Measurements from ENCODE around the gene KCNE2.
A peak's percentile ranks its signal among the peaks of the same experiment; 100 is the strongest.

Gene KCNE2

DNA sequence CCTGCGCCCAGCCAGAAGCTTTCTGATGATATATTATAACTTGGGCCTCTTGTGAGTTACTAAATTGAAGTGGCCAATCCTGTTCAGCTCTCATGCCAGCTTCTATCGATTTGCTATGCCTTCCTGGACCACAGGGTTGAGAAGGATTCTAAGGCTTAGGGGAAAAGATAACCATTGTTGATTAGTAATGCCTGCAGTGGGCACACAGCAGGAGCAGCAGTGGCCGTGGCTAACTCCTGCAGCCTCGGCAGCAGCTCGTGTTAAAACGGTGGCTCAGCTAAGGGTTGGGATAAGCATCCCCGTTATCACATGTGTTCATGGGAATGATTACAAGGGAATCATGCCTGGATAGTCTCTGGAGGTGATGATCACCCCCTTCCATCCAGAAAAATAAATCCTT lies 20.5 kb upstream of the KCNE2 start:
- DNase-seq (ENCODE audit: insufficient read length, low spot score) (no peak), FAIRE-seq (no peak)
- TF ChIP-seq, protein P1, sequence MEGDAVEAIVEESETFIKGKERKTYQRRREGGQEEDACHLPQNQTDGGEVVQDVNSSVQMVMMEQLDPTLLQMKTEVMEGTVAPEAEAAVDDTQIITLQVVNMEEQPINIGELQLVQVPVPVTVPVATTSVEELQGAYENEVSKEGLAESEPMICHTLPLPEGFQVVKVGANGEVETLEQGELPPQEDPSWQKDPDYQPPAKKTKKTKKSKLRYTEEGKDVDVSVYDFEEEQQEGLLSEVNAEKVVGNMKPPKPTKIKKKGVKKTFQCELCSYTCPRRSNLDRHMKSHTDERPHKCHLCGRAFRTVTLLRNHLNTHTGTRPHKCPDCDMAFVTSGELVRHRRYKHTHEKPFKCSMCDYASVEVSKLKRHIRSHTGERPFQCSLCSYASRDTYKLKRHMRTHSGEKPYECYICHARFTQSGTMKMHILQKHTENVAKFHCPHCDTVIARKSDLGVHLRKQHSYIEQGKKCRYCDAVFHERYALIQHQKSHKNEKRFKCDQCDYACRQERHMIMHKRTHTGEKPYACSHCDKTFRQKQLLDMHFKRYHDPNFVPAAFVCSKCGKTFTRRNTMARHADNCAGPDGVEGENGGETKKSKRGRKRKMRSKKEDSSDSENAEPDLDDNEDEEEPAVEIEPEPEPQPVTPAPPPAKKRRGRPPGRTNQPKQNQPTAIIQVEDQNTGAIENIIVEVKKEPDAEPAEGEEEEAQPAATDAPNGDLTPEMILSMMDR (IDR thresholded peaks at IDR 0.05; ENCODE audit: insufficient read depth, missing control alignments): no peak

DNA sequence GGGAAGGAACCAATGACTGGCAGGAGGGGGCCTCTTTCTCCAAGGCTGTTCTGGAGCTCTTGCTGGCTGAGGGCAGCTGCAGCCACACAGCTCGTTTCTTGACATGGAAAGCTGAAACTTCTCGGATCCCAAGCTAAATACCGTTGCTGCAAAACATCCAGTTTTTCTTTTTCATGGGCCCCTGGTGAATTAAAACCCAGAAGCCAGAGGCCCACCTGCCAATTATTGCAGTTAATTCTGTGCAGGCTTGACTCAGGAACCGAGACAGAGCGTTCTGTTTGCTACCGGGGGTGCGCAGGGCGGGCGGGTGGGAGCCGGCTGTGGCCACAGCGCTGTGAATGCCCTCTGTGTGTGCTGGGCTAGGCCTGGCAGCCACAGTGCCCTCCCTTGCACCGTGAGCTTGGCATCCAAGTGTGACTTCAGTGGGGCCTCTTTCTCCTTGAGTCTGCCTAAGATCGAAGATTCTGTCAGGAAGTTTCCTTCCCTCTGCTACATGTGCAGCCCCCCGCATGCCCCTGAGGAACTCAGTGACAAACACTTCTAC lies 19.9 kb upstream of the KCNE2 start:
- FAIRE-seq (no peak), DNase-seq (ENCODE audit: insufficient read length, low spot score) (no peak)
- TF ChIP-seq, protein P1 (IDR thresholded peaks at IDR 0.05; ENCODE audit: insufficient read depth, missing control alignments): no peak

DNA sequence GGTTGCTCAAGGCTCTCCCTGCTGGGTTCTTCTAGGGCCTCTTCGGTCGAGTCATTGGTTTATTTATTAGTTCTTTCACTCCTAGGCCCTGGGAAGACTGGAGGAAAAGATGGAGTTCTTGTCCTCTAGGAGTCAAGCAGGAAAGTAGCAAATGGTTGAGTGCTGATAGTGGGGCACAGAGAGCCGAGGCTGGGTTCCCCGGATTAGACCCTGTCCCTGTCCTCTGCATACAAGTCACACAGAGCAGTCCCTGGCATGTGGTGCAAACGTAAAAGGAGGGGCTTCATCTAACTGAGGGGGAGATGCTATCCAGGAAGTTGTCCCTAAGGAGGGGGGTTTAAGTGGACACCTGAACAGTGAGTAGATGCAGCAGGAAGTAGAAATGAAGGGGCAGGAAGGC lies 19.2 kb upstream of the KCNE2 start:
- TF ChIP-seq, protein P1 (IDR thresholded peaks at IDR 0.05; ENCODE audit: insufficient read depth, missing control alignments): no peak
- DNase-seq (ENCODE audit: insufficient read length, low spot score) (no peak), FAIRE-seq (no peak)

DNA sequence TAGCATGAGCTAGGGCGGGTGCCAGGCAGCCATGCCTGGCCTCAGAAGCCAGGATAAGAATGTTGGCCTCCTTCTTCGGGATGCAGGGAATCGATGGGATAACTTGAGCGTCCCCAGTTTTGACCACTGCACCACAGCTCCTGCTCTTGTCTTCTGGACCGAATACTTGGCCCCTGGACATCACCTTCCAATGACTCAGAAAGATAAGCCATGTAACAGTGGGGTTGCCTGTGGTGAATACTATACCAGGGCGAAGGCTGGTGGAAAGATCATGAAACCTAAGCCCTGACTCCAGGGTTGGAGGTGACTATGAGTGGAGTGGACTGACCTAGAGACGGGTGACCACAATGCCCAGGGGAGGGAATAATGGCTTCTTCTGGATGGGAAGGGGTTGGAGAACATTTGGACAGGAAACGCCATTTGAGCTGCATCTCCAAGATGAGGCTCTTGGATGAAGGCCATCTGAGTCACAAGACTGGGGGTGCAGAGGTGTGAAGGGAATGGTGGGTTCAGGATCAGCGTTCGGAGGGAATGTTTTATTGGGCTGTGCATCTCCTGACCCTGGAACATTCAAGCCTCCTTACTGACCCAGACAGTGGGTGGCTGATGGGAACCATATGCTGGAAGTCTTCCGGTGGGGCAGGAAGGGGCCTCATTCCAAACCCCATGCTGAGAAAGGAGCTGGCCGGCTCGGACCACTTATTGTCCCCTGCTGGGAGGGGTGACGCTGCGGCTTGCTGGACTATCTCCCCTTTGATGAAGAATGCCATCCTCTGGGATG lies 18.5 kb upstream of the KCNE2 start:
- DNase-seq (ENCODE audit: insufficient read length, low spot score): no peak
- FAIRE-seq: no peak
- TF ChIP-seq, protein P1 (IDR thresholded peaks at IDR 0.05; ENCODE audit: insufficient read depth, missing control alignments): no peak

DNA sequence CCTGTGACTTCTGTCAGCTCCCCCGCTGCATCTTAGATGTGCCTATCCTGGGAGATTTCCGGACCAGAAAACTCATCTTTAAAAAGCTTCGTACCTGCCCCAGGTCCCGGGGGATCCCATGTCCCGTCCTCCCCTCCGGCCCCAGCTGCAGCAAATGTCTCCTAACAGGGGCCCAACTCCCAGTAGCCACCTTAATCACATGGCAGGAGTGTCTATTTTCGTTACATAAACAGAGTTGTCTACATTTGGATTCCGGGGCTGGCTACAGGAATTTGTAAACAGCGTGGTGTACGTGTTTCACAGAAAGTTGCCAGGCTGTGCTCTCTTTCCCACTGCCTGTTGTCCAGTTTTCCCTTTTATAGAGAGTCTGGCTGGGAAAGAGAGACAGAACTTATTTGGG lies 17.9 kb upstream of the KCNE2 start:
- FAIRE-seq: no peak
- no peak for DNase-seq (ENCODE audit: insufficient read length, low spot score)
- TF ChIP-seq, protein P1 (IDR thresholded peaks at IDR 0.05; ENCODE audit: insufficient read depth, missing control alignments): no peak

DNA sequence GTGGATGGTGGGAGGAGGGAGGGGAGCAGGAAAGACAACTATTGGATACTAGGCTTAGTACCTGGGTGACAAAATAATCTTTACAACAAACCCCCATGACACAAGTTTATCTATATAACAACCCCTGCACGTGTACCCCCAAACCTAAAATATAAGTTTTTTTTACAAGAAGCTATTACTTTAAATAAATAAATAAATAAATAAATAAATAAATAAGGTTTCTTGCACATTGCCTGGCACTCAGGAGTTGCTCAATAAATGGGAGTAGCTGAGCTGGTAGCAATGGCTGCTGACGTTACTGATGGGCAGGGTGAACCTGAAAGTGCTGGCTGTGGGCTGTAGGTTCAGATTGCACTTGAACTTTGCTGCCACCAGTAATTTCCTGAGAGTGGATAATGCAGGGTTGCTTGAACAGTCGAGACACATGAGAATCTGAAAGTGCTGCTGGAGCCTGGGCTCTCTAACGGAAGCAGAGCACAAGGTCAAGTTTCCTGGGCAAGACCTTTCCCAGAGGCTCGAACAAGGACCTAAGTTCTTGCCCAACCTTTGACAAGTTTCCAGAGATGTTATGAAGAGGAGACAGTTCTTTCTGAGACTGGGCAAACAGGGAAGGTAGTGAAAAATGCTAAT lies 14.8 kb upstream of the KCNE2 start:
- FAIRE-seq (no peak), DNase-seq (ENCODE audit: insufficient read length, low spot score) (no peak)
- TF ChIP-seq, protein P1 (IDR thresholded peaks at IDR 0.05; ENCODE audit: insufficient read depth, missing control alignments): no peak

DNA sequence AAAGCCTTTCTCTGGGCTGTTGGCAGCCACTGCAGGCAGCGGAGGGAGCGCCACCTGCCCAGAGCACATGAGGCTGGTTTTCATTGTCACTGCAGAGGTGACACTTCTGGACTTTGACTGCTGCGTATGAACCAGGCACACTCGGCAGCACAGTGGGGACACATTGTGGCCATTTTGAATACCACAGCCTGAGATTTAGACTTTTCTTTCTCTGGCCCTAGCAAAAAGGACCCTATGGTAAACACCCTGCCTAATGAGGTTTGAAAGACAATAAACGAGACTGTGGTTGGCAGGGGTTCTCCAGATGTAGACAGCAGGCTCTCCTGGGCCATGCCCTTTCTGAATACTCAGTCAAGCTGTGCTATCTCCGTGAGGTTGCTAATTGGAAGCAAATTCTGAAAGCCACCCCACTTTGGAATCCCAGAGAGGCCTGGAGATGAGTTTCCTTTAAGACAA lies 12.0 kb upstream of the KCNE2 start:
- TF ChIP-seq, protein P1 (IDR thresholded peaks at IDR 0.05; ENCODE audit: insufficient read depth, missing control alignments): peak; percentile 67
- no peak for FAIRE-seq
- DNase-seq (ENCODE audit: insufficient read length, low spot score): no peak
